ENCODE data around the gene TRPC6. TPM values are rescaled to one million over a fixed set of nuclear protein-coding genes. Genes with fewer than 3 reads are reported as not detected.

Gene TRPC6
- total RNA-seq, 1 donor from 2014 or later = 0.79 TPM

GRCh38 chr11:101498891-101499290 lies 84.9 kb downstream of the TRPC6 start:
- no peaks in the 10 kb centered on the region for H3K27me3 ChIP-seq (ENCODE audit: control insufficient read depth, insufficient read depth, low read length)
- no peak for FAIRE-seq
- no peak overlapping the region for H3K4me3 ChIP-seq (ENCODE audit: low read depth, low read length)
- TF ChIP-seq CTCF (IDR thresholded peaks at IDR 0.05; ENCODE audit: insufficient read depth, low read length, severe bottlenecking) = no peak
- H3K36me3 ChIP-seq (ENCODE audit: control insufficient read depth, insufficient read depth, low read length) = no peaks in the 10 kb centered on the region
- no peak for DNase-seq (ENCODE audit: low read depth)

DNA sequence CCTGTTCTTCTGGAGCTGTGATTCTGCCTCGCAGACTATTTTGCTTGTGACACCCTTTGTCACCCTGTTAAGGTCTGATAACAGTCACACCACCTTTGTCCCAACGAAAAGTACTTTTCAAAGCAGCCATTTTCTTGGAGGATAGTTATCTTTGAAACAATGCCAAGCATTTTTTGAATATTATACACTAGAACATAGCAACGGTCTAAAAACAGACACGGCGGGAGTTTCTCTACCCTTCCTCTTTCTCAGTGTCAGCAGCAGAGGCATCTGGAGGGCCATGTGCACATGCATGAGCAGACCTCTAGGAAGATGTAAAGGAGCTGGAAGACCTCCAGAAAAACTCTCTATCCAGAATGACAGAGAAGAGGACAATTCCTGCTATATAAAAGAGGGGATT lies 86.5 kb downstream of the TRPC6 start:
- no peak for DNase-seq (ENCODE audit: low read depth)
- Histone ChIP-seq H3K4me3 (ENCODE audit: low read depth, low read length) (no peak overlapping the region), H3K27me3 (ENCODE audit: control insufficient read depth, insufficient read depth, low read length) (no peaks in the 10 kb centered on the region), H3K36me3 (ENCODE audit: control insufficient read depth, insufficient read depth, low read length) (no peaks in the 10 kb centered on the region)
- no peak for TF ChIP-seq CTCF (IDR thresholded peaks at IDR 0.05; ENCODE audit: insufficient read depth, low read length, severe bottlenecking)
- FAIRE-seq = no peak

GRCh38 chr11:101487775-101488174 lies 96.0 kb downstream of the TRPC6 start:
- FAIRE-seq (no peak), DNase-seq (ENCODE audit: low read depth) (peak; percentile 62)
- no peaks in the 10 kb centered on the region for H3K36me3 ChIP-seq (ENCODE audit: control insufficient read depth, insufficient read depth, low read length)
- H3K27me3 ChIP-seq (ENCODE audit: control insufficient read depth, insufficient read depth, low read length) = no peaks in the 10 kb centered on the region
- H3K4me3 ChIP-seq (ENCODE audit: low read depth, low read length) = no peak overlapping the region
- TF ChIP-seq CTCF (IDR thresholded peaks at IDR 0.05; ENCODE audit: insufficient read depth, low read length, severe bottlenecking) = no peak

DNA sequence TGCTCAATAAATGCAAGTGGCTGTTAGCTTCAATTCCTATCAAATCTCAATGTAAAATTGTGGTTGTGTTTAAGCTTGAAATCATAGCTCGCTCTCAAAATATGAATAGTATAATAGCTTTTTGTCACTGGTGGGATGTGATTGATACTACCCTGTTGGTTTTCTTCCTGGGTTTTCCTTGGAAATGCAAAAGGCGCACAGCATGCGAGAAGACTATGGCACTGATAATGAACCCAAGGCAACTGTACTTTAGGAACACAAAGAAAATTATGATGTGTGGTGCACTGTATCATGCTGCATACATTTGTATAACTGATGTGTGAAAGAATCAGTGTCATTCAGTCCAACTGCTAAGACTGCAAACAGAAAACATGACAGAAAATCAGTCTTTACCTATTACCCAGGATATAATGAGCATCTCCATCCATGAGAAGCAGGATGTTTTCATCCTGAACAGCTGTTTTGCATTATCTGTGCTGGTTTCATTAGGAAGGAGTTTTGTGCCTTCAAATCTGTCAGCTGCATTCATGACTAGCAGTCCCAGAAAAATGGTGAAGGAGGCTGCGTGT lies 101.2 kb downstream of the TRPC6 start:
- no peaks in the 10 kb centered on the region for H3K36me3 ChIP-seq (ENCODE audit: control insufficient read depth, insufficient read depth, low read length)
- DNase-seq (ENCODE audit: low read depth) (no peak), FAIRE-seq (no peak)
- no peaks in the 10 kb centered on the region for H3K27me3 ChIP-seq (ENCODE audit: control insufficient read depth, insufficient read depth, low read length)
- H3K4me3 ChIP-seq (ENCODE audit: low read depth, low read length) = no peak overlapping the region
- no peak for TF ChIP-seq CTCF (IDR thresholded peaks at IDR 0.05; ENCODE audit: insufficient read depth, low read length, severe bottlenecking)

- peak; percentile 79 for DNase-seq (ENCODE audit: low read depth)
- Histone ChIP-seq H3K36me3 (ENCODE audit: control insufficient read depth, insufficient read depth, low read length) (no peaks in the 10 kb centered on the region), H3K27me3 (ENCODE audit: control insufficient read depth, insufficient read depth, low read length) (no peaks in the 10 kb centered on the region), H3K4me3 (ENCODE audit: low read depth, low read length) (no peak overlapping the region)
- TF ChIP-seq CTCF (IDR thresholded peaks at IDR 0.05; ENCODE audit: insufficient read depth, low read length, severe bottlenecking) = no peak
- FAIRE-seq = no peak
These were observed 105.0 kb downstream of the TRPC6 start for GRCh38 chr11:101478587-101479369.

All from bronchial epithelial cell (primary cell).